HCT116 (cell line): ENCODE measurements around the gene KRT13. TPM values are rescaled to one million over a fixed set of nuclear protein-coding genes. Genes with fewer than 3 reads are reported as not detected.

ENCODE experiments used
- ATAC-seq: fragments of 200-7000 bp; cut with Tn5 transposase; 2 replicates; pipeline ENCODE4 v1.9.1; 2020; ENCODE audit warnings: mild to moderate bottlenecking, moderate library complexity
- BruUV-seq: library from RNA; stranded (reverse); fragments of 400-500 nt; replicated peaks from 2 replicates; lab custom pipeline; 2021; lab: Mats Ljungman, UMichigan
- CTCF ChIA-PET: fragments of 300-600 bp; sonication (Branson Sonifier 250); formaldehyde crosslinking; loops from one replicate; lab custom pipeline; 2021; ENCODE audit warnings: antibody characterized with exemption; lab: Charles Lee
- POLR2A ChIA-PET: fragments of 300-600, 350-600 bp; sonication (Branson Sonifier 250); formaldehyde crosslinking; loops from one replicate; lab custom pipeline; 2021; ENCODE audit warnings: antibody characterized with exemption; lab: Charles Lee
- RAD21 ChIA-PET, 2 experiments: fragments of 300-600 bp; sonication (Branson Sonifier 250); formaldehyde crosslinking; loops; one replicate each; lab custom pipeline; 2023; ENCODE audit warnings: low total read pairs in 2 of 2; ENCODE audit not compliant: uncharacterized antibody in 2 of 2, unreplicated experiment in 2 of 2, low non-redundant PET in 1 of 2; lab: Charles Lee
- DNase-seq: peaks from one replicate; pipeline ENCODE4 v3.0.0-alpha.2; 2010; ENCODE audit warnings: low read depth, low spot score
- H2AFZ ChIP-seq: fragments of 200-600 bp; shearing (Covaris generic), sonication (generic); 2 replicates; pipeline ENCODE4 v1.6.1; 2017; ENCODE audit warnings: low read depth, mixed run types, mixed read lengths, antibody characterized with exemption, low read length; ENCODE audit not compliant: poor library complexity, severe bottlenecking
- H3K27ac ChIP-seq: 2 replicates; pipeline ENCODE4 v1.5.1; 2012; ENCODE audit warnings: low read depth, low read length
- H3K27me3 ChIP-seq: fragments of 200-600 bp; sonication (generic); 2 replicates; pipeline ENCODE4 v1.6.1; 2016; ENCODE audit warnings: mixed run types, low read length, mixed read lengths; ENCODE audit not compliant: insufficient read depth
- H3K36me3 ChIP-seq, 2 experiments: fragments of 200-500 bp in 1 of 2; fragments of 200-600 bp in 1 of 2; sonication (Bioruptor generic) in 1 of 2; sonication (generic) in 1 of 2; 2 replicates each; pipeline versions ENCODE4 v1.5.1 to v1.6.1; 2014 to 2016; ENCODE audit warnings: low read length in 2 of 2, inconsistent platforms in 1 of 2, mixed read lengths in 1 of 2, mixed run types in 1 of 2; ENCODE audit not compliant: insufficient read depth in 2 of 2, control insufficient read depth in 1 of 2
- H3K4me1 ChIP-seq, 2 experiments: fragments of 200-600 bp in 1 of 2; sonication (generic) in 1 of 2; 2 replicates each; pipeline versions ENCODE4 v1.5.1 to v1.6.1; 2012 to 2017; ENCODE audit warnings: low read length in 2 of 2, inconsistent platforms in 1 of 2, mild to moderate bottlenecking in 1 of 2, mixed read lengths in 1 of 2, mixed run types in 1 of 2, moderate library complexity in 1 of 2; ENCODE audit not compliant: insufficient read depth in 2 of 2, control insufficient read depth in 1 of 2
- H3K4me2 ChIP-seq: fragments of 200-600 bp; sonication (generic); 2 replicates; pipeline ENCODE4 v1.6.1; 2017; ENCODE audit warnings: mixed run types, low read length, mixed read lengths
- H3K4me3 ChIP-seq, 2 experiments: fragments of 200-600 bp in 1 of 2; sonication (generic) in 1 of 2; replicated peaks in 1 of 2; 2 replicates each; pipeline ENCODE4 v1.5.1; 2011 to 2016; ENCODE audit warnings: low read length in 2 of 2, control low read depth in 1 of 2, low read depth in 1 of 2, mild to moderate bottlenecking in 1 of 2, mixed read lengths in 1 of 2, mixed run types in 1 of 2
- H3K79me2 ChIP-seq: fragments of 200-600 bp; sonication (generic); 2 replicates; pipeline ENCODE4 v1.6.1; 2017; ENCODE audit warnings: mild to moderate bottlenecking, mixed run types, low read length, moderate library complexity, mixed read lengths; ENCODE audit not compliant: insufficient read depth
- H3K9ac ChIP-seq: fragments of 200-600 bp; sonication (generic); 2 replicates; pipeline ENCODE4 v1.6.1; 2016; ENCODE audit warnings: low read length, mixed read lengths
- H3K9me2 ChIP-seq: fragments of 200-600 bp; sonication (generic), shearing (Covaris generic); 2 replicates; pipeline ENCODE4 v1.6.1; 2017; ENCODE audit warnings: mixed run types, mild to moderate bottlenecking, moderate library complexity; ENCODE audit not compliant: insufficient read depth
- H3K9me3 ChIP-seq, 2 experiments: fragments of 200-500 bp in 1 of 2; fragments of 200-600 bp in 1 of 2; sonication (Bioruptor generic) in 1 of 2; sonication (generic) in 1 of 2; 2 replicates each; pipeline ENCODE4 v1.6.1; 2014 to 2017; ENCODE audit warnings: low read length in 2 of 2, mixed read lengths in 2 of 2, inconsistent platforms in 1 of 2, low read depth in 1 of 2, mild to moderate bottlenecking in 1 of 2, mixed run types in 1 of 2, moderate library complexity in 1 of 2; ENCODE audit not compliant: control insufficient read depth in 1 of 2, insufficient read depth in 1 of 2
- H4K20me1 ChIP-seq: fragments of 200-600 bp; sonication (generic), shearing (Covaris generic); 2 replicates; pipeline ENCODE4 v1.6.1; 2017; ENCODE audit warnings: mixed run types, mild to moderate bottlenecking, moderate library complexity; ENCODE audit not compliant: insufficient read depth
- ATF3 ChIP-seq: IDR thresholded peaks from 2 replicates; pipeline ENCODE4 v1.6.1; 2012
- CBX3 ChIP-seq: IDR thresholded peaks from 2 replicates; pipeline ENCODE4 v1.6.1; 2012; ENCODE audit warnings: low read depth
- EZH2 ChIP-seq: fragments of 200-600 bp; sonication (generic); IDR thresholded peaks from 2 replicates; pipeline ENCODE4 v1.6.1; 2017; ENCODE audit warnings: antibody characterized with exemption, mixed run types
- EZH2phosphoT487 ChIP-seq: fragments of 200-600 bp; IDR thresholded peaks from 2 replicates; pipeline ENCODE4 v1.6.1; 2018; ENCODE audit warnings: antibody characterized with exemption, borderline replicate concordance
- FOSL1 ChIP-seq: IDR thresholded peaks from 2 replicates; pipeline ENCODE4 v1.6.1; 2012; ENCODE audit warnings: low read depth
- JUND ChIP-seq: IDR thresholded peaks from 2 replicates; pipeline ENCODE4 v1.6.1; 2012
- MAX ChIP-seq: IDR thresholded peaks from 2 replicates; pipeline ENCODE4 v1.6.1; 2012
- POLR2AphosphoS5 ChIP-seq: IDR thresholded peaks from 2 replicates; pipeline ENCODE4 v1.6.1; 2011; ENCODE audit warnings: mild to moderate bottlenecking, low read depth, low read length, moderate library complexity
- REST ChIP-seq: IDR thresholded peaks from 2 replicates; pipeline ENCODE4 v1.6.1; 2012; ENCODE audit warnings: low read depth
- SIN3A ChIP-seq: IDR thresholded peaks from 2 replicates; pipeline ENCODE4 v1.6.1; 2012; ENCODE audit warnings: low read depth
- SP1 ChIP-seq: IDR thresholded peaks from 2 replicates; pipeline ENCODE4 v1.6.1; 2012; ENCODE audit warnings: low read depth
- YY1 ChIP-seq: IDR thresholded peaks from 2 replicates; pipeline ENCODE4 v1.6.1; 2011; ENCODE audit warnings: low read length, low read depth, moderate library complexity, mild to moderate bottlenecking; ENCODE audit not compliant: insufficient replicate concordance; ENCODE audit errors: extremely low read depth
- ZBTB33 ChIP-seq: IDR thresholded peaks from 2 replicates; pipeline ENCODE4 v1.6.1; 2011; ENCODE audit warnings: mild to moderate bottlenecking, low read length, moderate library complexity; ENCODE audit not compliant: insufficient replicate concordance; ENCODE audit errors: extremely low read depth
- ZFX ChIP-seq: fragments of 450-650 bp; IDR thresholded peaks from 2 replicates; pipeline ENCODE4 v1.6.1; 2017
- intact Hi-C: fragments of 100-400 bp; cut with micrococcal nuclease; formaldehyde crosslinking; loops from 2 replicates; pipeline ENCODE4 v1.10.0; 2022
- total RNA-seq: library from RNA; stranded (reverse); gene quantifications from one replicate; pipeline ENCODE4 v1.2.1, GENCODE V29; 2021; ENCODE audit not compliant: unreplicated experiment

Gene KRT13
- total RNA-seq, 1 experiment from 2014 or later = 3.7 TPM

GRCh38 chr17:41533613-41534012, 28.2 kb upstream of the KRT13 start:
- ATAC-seq (no peak), DNase-seq (no peak)
- ChIA-PET POLR2A (interaction anchor here (1.4 to 2.5 kb wide), 3 partner anchors 12 to 155 kb away, joined by 5 to 10 read pairs (median 9); partner anchors contain the start of gene EIF1), CTCF (interaction anchor here (0.7 to 1.5 kb wide), 3 partner anchors 15 to 129 kb away, joined by 3 to 7 read pairs (median 3); no protein-coding TSS in a partner anchor), RAD21 (no interaction called here)
- Histone ChIP-seq H3K4me3 (no peak overlapping the region), H2AFZ (no peak overlapping the region), H3K9me2 (no peaks in the 10 kb centered on the region), H4K20me1 (no peaks in the 10 kb centered on the region), H3K9ac (no peak overlapping the region), H3K27me3 (no peaks in the 10 kb centered on the region), H3K79me2 (peaks cover 9% of the 10 kb centered on the region; the same call in 1 of the 2 replicates), H3K4me2 (no peak overlapping the region), H3K9me3 (no peaks in the 10 kb centered on the region), H3K4me1 (peaks cover 41 to 81% of the 10 kb centered on the region in 2 experiments), H3K36me3 (no peaks in the 10 kb centered on the region), H3K27ac (no peak overlapping the region)
- intact Hi-C loops = no loop called here
- TF ChIP-seq SIN3A = no peak
- TF ChIP-seq MAX = no peak
- TF ChIP-seq ZFX = no peak
- TF ChIP-seq ZBTB33 = no peak
- TF ChIP-seq EZH2phosphoT487 = no peak
- TF ChIP-seq EZH2 = no peak
- no peak for TF ChIP-seq SP1
- no peak for TF ChIP-seq CBX3
- no peak for TF ChIP-seq ATF3
- no peak for TF ChIP-seq REST
- TF ChIP-seq JUND = no peak
- no peak for TF ChIP-seq YY1
- TF ChIP-seq FOSL1 = no peak
- no peak for TF ChIP-seq POLR2AphosphoS5
- no TSS peak for BruUV-seq
